NCI-H1092 (cell line): Measurements from ENCODE around the gene KRT26.
"Not testable (repeated sequence)": the region's sequence is repeated elsewhere in the genome, so short reads cannot be mapped to it uniquely, and the experiment has no call there.

Experiments
- DNase-seq: peaks from one replicate; lab custom pipeline; 2025; lab: John Stamatoyannopoulos, UW

The KRT26 gene

GRCh38 chr17:40772101-40772500 lies at the start of gene KRT26:
Gene KRT26 (minus strand): TSS chr17:40772201. CDS start chr17:40772113, 88 bp downstream.
- no peak for DNase-seq

GRCh38 chr17:40821536-40821935 lies 49.5 kb upstream of the KRT26 start:
- no peak for DNase-seq

- no peak for DNase-seq
These were observed 48.3 kb upstream of the KRT26 start for GRCh38 chr17:40820228-40820838.

- DNase-seq = no peak
These were observed 47.6 kb upstream of the KRT26 start for GRCh38 chr17:40819528-40820125.

- peak; percentile 70 for DNase-seq
These were observed 46.9 kb upstream of the KRT26 start for GRCh38 chr17:40818733-40819527.

- no peak for DNase-seq
These were observed 46.3 kb upstream of the KRT26 start for GRCh38 chr17:40818343-40818732.

- no peak for DNase-seq
These were observed 45.2 kb upstream of the KRT26 start for GRCh38 chr17:40817103-40817682.

- no peak for DNase-seq
These were observed 44.6 kb upstream of the KRT26 start for GRCh38 chr17:40816569-40816968.

- no peak for DNase-seq
These were observed 43.4 kb upstream of the KRT26 start for GRCh38 chr17:40815381-40815780.

GRCh38 chr17:40814657-40815056 lies 42.7 kb upstream of the KRT26 start:
- DNase-seq = not testable (repeated sequence)

GRCh38 chr17:40813804-40814203 lies 41.8 kb upstream of the KRT26 start:
- DNase-seq = no peak

- DNase-seq = no peak
These were observed 40.6 kb upstream of the KRT26 start for GRCh38 chr17:40812639-40813038.

- no peak for DNase-seq
These were observed 38.5 kb upstream of the KRT26 start for GRCh38 chr17:40810494-40810893.

- DNase-seq = no peak
These were observed 37.9 kb upstream of the KRT26 start for GRCh38 chr17:40809721-40810421.

GRCh38 chr17:40806131-40806530 lies 34.1 kb upstream of the KRT26 start:
- DNase-seq = no peak

- DNase-seq = peak; percentile 72
These were observed 31.6 kb upstream of the KRT26 start for GRCh38 chr17:40803617-40804082.

- no peak for DNase-seq
These were observed 29.2 kb upstream of the KRT26 start for GRCh38 chr17:40801157-40801556.

- no peak for DNase-seq
These were observed 28.4 kb upstream of the KRT26 start for GRCh38 chr17:40800381-40800780.

GRCh38 chr17:40799859-40800258 lies 27.9 kb upstream of the KRT26 start, which contains the start of gene KRT28:
Gene KRT28 (minus strand): TSS chr17:40799959. CDS start chr17:40799893, 66 bp downstream.
- DNase-seq = no peak

- DNase-seq = no peak
These were observed 24.8 kb upstream of the KRT26 start for GRCh38 chr17:40796846-40797245.

- no peak for DNase-seq
These were observed 23.1 kb upstream of the KRT26 start for GRCh38 chr17:40795019-40795667.
